Measurements from ENCODE around the gene TASP1.

Gene TASP1

GRCh38 chr20:13457487-13457886, 181.2 kb downstream of the TASP1 start:
- no peak overlapping the region for H3K4me3 ChIP-seq (ENCODE audit: low read depth in 1 of 2, low read length in 2 of 2)
- no peaks in the 10 kb centered on the region for H3K9me3 ChIP-seq (ENCODE audit: insufficient read depth, low read length, severe bottlenecking)
- no peaks in the 10 kb centered on the region for H3K4me1 ChIP-seq (ENCODE audit: insufficient read depth, low read length)
- no peak overlapping the region for H3K4me2 ChIP-seq (ENCODE audit: insufficient read depth, low read length)
- ATAC-seq (ENCODE audit: insufficient read depth, low read depth) (no peak), DNase-seq (no peak)
- TF ChIP-seq CTCF (IDR thresholded peaks at IDR 0.05; ENCODE audit: borderline replicate concordance, extremely low read depth, low read length, poor library complexity, severe bottlenecking) (no peak), EZH2 (IDR thresholded peaks at IDR 0.05; ENCODE audit: borderline replicate concordance, low read depth, low read length, severe bottlenecking) (no peak)
- H3K79me2 ChIP-seq (ENCODE audit: insufficient read depth, low read length), result peaks cover 67% of the 10 kb centered on the region
- H3K27ac ChIP-seq (ENCODE audit: low read length), result no peak overlapping the region
- H4K20me1 ChIP-seq (ENCODE audit: insufficient read depth, low read length), result no peaks in the 10 kb centered on the region
- H2AFZ ChIP-seq (ENCODE audit: low read depth, low read length), result no peak overlapping the region
- no peaks in the 10 kb centered on the region for H3K27me3 ChIP-seq (ENCODE audit: insufficient read depth, low read length, poor library complexity)
- H3K9ac ChIP-seq (ENCODE audit: low read depth, low read length), result no peak overlapping the region
- H3K36me3 ChIP-seq (ENCODE audit: insufficient read depth, low read length), result peaks cover 83% of the 10 kb centered on the region

- no peaks in the 10 kb centered on the region for H3K9me3 ChIP-seq (ENCODE audit: insufficient read depth, low read length, severe bottlenecking)
- TF ChIP-seq EZH2 (IDR thresholded peaks at IDR 0.05; ENCODE audit: borderline replicate concordance, low read depth, low read length, severe bottlenecking), result no peak
- no peak for TF ChIP-seq CTCF (IDR thresholded peaks at IDR 0.05; ENCODE audit: borderline replicate concordance, extremely low read depth, low read length, poor library complexity, severe bottlenecking)
- no peak overlapping the region for H3K27ac ChIP-seq (ENCODE audit: low read length)
- H2AFZ ChIP-seq (ENCODE audit: low read depth, low read length), result no peak overlapping the region
- DNase-seq (no peak), ATAC-seq (ENCODE audit: insufficient read depth, low read depth) (no peak)
- H3K4me2 ChIP-seq (ENCODE audit: insufficient read depth, low read length), result no peak overlapping the region
- H3K79me2 ChIP-seq (ENCODE audit: insufficient read depth, low read length), result peaks cover 60% of the 10 kb centered on the region
- peaks cover 82% of the 10 kb centered on the region for H3K36me3 ChIP-seq (ENCODE audit: insufficient read depth, low read length)
- no peak overlapping the region for H3K9ac ChIP-seq (ENCODE audit: low read depth, low read length)
- no peaks in the 10 kb centered on the region for H3K27me3 ChIP-seq (ENCODE audit: insufficient read depth, low read length, poor library complexity)
- H3K4me3 ChIP-seq (ENCODE audit: low read depth in 1 of 2, low read length in 2 of 2), result no peak overlapping the region
- no peaks in the 10 kb centered on the region for H4K20me1 ChIP-seq (ENCODE audit: insufficient read depth, low read length)
- no peaks in the 10 kb centered on the region for H3K4me1 ChIP-seq (ENCODE audit: insufficient read depth, low read length)
Measured at GRCh38 chr20:13455713-13456112, 183.0 kb downstream of the TASP1 start.

- no peak overlapping the region for H2AFZ ChIP-seq (ENCODE audit: low read depth, low read length)
Measured at GRCh38 chr20:13453367-13453766, 185.4 kb downstream of the TASP1 start.

More at GRCh38 chr20:13453367-13453766, 185.4 kb downstream of the TASP1 start:
- H3K36me3 ChIP-seq (ENCODE audit: insufficient read depth, low read length), result peaks cover 78% of the 10 kb centered on the region
- peaks cover 70% of the 10 kb centered on the region for H3K79me2 ChIP-seq (ENCODE audit: insufficient read depth, low read length)
- no peak overlapping the region for H3K27ac ChIP-seq (ENCODE audit: low read length)
- H3K9ac ChIP-seq (ENCODE audit: low read depth, low read length), result no peak overlapping the region
- TF ChIP-seq EZH2 (IDR thresholded peaks at IDR 0.05; ENCODE audit: borderline replicate concordance, low read depth, low read length, severe bottlenecking) (no peak), CTCF (IDR thresholded peaks at IDR 0.05; ENCODE audit: borderline replicate concordance, extremely low read depth, low read length, poor library complexity, severe bottlenecking) (no peak)
- no peaks in the 10 kb centered on the region for H3K9me3 ChIP-seq (ENCODE audit: insufficient read depth, low read length, severe bottlenecking)
- no peak overlapping the region for H3K4me3 ChIP-seq (ENCODE audit: low read depth in 1 of 2, low read length in 2 of 2)
- H3K27me3 ChIP-seq (ENCODE audit: insufficient read depth, low read length, poor library complexity), result no peaks in the 10 kb centered on the region
- no peak for ATAC-seq (ENCODE audit: insufficient read depth, low read depth)
- DNase-seq, result no peak
- H3K4me1 ChIP-seq (ENCODE audit: insufficient read depth, low read length), result no peaks in the 10 kb centered on the region
- no peak overlapping the region for H3K4me2 ChIP-seq (ENCODE audit: insufficient read depth, low read length)
- H4K20me1 ChIP-seq (ENCODE audit: insufficient read depth, low read length), result no peaks in the 10 kb centered on the region

Measured in DND-41 (cell line).